ENCODE results near the gene WRAP73. TPM values are rescaled to one million over a fixed set of nuclear protein-coding genes. Genes with fewer than 3 reads are reported as not detected.

WRAP73 gene
- total RNA-seq, 3 donors from 2014 or later (not counting 1 experiment from before 2014, with no cell fraction given) = 27.8 to 35.4 (median 30.1) TPM

- DNase-seq = no peak
- no peak for TF ChIP-seq CTCF (IDR thresholded peaks at IDR 0.05)
- Mint-ChIP-seq H3K9me3 (no peaks in the 10 kb centered on the region), H3K36me3 (no peaks in the 10 kb centered on the region), H3K4me3 (no peak overlapping the region), H3K27ac (no peak overlapping the region), H3K4me1 (peaks cover 0 to 11% of the 10 kb centered on the region in 2 donors), H3K27me3 (ENCODE audit: low read depth in 2 of 2) (peaks cover 0 to 11% of the 10 kb centered on the region in 2 donors)
- Histone ChIP-seq H3K27me3 (ENCODE audit: control insufficient read depth, insufficient read depth, low read length) (no peaks in the 10 kb centered on the region), H3K9me3 (ENCODE audit: control insufficient read depth, insufficient read depth, low read length) (no peaks in the 10 kb centered on the region), H3K36me3 (ENCODE audit: control insufficient read depth, insufficient read depth, low read length) (no peaks in the 10 kb centered on the region), H3K27ac (ENCODE audit: low read length) (no peak overlapping the region), H3K4me3 (ENCODE audit: low read length) (no peak overlapping the region), H3K4me1 (ENCODE audit: control insufficient read depth, insufficient read depth, low read length) (peaks cover 30% of the 10 kb centered on the region)
- 47% methylated on average over 17 of the region's 18 CpGs for WGBS (ENCODE audit: insufficient coverage)
- intact Hi-C loops (cut with micrococcal nuclease) = no loop called here
- ATAC-seq = no peak
Observed at GRCh38 chr1:3679098-3679555, 29.2 kb upstream of the WRAP73 start.

GRCh38 chr1:3678361-3679097, 28.6 kb upstream of the WRAP73 start:
- Histone ChIP-seq H3K36me3 (ENCODE audit: control insufficient read depth, insufficient read depth, low read length) (no peaks in the 10 kb centered on the region), H3K27me3 (ENCODE audit: control insufficient read depth, insufficient read depth, low read length) (no peaks in the 10 kb centered on the region), H3K4me1 (ENCODE audit: control insufficient read depth, insufficient read depth, low read length) (peaks cover 34% of the 10 kb centered on the region), H3K4me3 (ENCODE audit: low read length) (no peak overlapping the region), H3K27ac (ENCODE audit: low read length) (no peak overlapping the region), H3K9me3 (ENCODE audit: control insufficient read depth, insufficient read depth, low read length) (no peaks in the 10 kb centered on the region)
- 49% methylated on average over 21 of the region's 21 CpGs for WGBS (ENCODE audit: insufficient coverage)
- intact Hi-C loops (cut with micrococcal nuclease) = no loop called here
- no peaks in the 10 kb centered on the region for H3K9me3 Mint-ChIP-seq
- peaks cover 0 to 11% of the 10 kb centered on the region in 2 donors for H3K27me3 Mint-ChIP-seq (ENCODE audit: low read depth in 2 of 2)
- H3K4me3 Mint-ChIP-seq = no peak overlapping the region
- peaks cover 0 to 12% of the 10 kb centered on the region in 2 donors for H3K4me1 Mint-ChIP-seq
- no peaks in the 10 kb centered on the region for H3K36me3 Mint-ChIP-seq
- TF ChIP-seq CTCF (IDR thresholded peaks at IDR 0.05) = no peak
- no peak overlapping the region for H3K27ac Mint-ChIP-seq
- ATAC-seq = no peak
- no peak for DNase-seq

- Histone ChIP-seq H3K27me3 (ENCODE audit: control insufficient read depth, insufficient read depth, low read length) (no peaks in the 10 kb centered on the region), H3K4me3 (ENCODE audit: low read length) (no peak overlapping the region), H3K4me1 (ENCODE audit: control insufficient read depth, insufficient read depth, low read length) (peaks cover 36% of the 10 kb centered on the region), H3K36me3 (ENCODE audit: control insufficient read depth, insufficient read depth, low read length) (no peaks in the 10 kb centered on the region), H3K9me3 (ENCODE audit: control insufficient read depth, insufficient read depth, low read length) (no peaks in the 10 kb centered on the region), H3K27ac (ENCODE audit: low read length) (peak overlapping the region; percentile 17)
- Mint-ChIP-seq H3K27ac (no peak overlapping the region), H3K36me3 (no peaks in the 10 kb centered on the region), H3K27me3 (ENCODE audit: low read depth in 2 of 2) (peaks cover 0 to 8% of the 10 kb centered on the region in 2 donors), H3K4me1 (peaks cover 0 to 14% of the 10 kb centered on the region in 2 donors), H3K4me3 (no peak overlapping the region), H3K9me3 (no peaks in the 10 kb centered on the region)
- intact Hi-C loops (cut with micrococcal nuclease) = no loop called here
- ATAC-seq (no peak), DNase-seq (no peak)
- TF ChIP-seq CTCF (IDR thresholded peaks at IDR 0.05) = no peak
- 20% methylated on average over 4 of the region's 5 CpGs for WGBS (ENCODE audit: insufficient coverage)
Observed at GRCh38 chr1:3677484-3677883, 27.6 kb upstream of the WRAP73 start.
